GM12892 (cell line): Measurements from ENCODE around the gene CGB7.

Experiments used
- POLR2A ChIP-seq: IDR thresholded peaks from 2 replicates; pipeline ENCODE4 v1.6.1; 2011; ENCODE audit warnings: low read depth, low read length, control low read depth
- TAF1 ChIP-seq: IDR thresholded peaks from 2 replicates; pipeline ENCODE4 v1.6.1; 2011; ENCODE audit warnings: low read depth, mild to moderate bottlenecking, control low read depth, low read length, borderline replicate concordance

DNA sequence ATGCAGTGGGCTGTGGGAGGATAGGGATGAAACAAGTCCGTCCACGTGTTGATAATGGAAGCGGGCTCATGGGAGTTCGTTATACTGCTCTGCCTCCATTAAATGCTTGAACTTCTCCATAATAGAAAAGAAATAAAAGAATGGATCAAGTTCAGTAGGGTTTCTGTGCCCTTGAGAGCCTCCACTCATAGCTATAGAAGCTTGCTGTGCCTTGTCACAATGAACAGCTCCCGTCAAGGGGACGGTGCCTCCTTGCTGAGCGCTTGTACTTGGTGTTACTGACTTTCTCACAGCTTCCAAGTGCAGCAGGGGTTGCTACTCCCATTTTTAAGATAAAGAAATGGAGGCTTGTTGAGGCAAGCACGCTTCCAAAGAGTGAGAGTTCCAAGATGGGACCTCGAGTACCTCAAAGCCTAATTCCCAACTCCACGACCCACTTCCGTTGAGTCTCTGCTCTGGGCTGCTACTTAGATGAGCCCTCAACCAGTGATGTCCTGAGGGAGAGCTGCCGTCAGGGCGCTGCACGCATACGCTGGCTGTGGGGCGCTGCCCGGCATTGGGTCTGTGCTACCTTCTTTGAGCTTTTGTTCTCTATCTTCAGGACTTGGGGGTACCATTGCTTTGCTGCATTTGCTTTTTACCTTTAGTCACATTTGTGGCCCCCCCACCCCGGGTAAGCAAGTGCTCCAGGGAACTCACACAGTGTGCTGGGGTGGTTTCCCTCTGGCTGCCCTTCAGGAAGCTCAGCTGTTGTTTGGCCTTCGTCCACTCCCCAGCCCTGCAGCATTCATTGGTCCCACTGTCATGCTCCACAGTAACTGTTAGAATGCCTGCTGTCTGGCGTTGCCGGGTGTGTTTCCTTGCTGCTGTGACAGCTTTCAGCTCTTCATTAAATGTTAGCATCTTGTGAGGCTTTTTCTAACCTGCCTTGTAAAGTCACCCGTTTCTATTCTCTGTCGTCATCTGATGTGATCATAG is 37.2 kb upstream of the CGB7 start:
- TF ChIP-seq TAF1 = no peak
- peak; percentile 25; the same call in 1 of the 2 replicates for TF ChIP-seq POLR2A
